NCI-H524 (cell line): ENCODE results near the gene SGO2.
A peak's percentile ranks its signal among the peaks of the same experiment; 100 is the strongest.
"Not testable (repeated sequence)": the region's sequence is repeated elsewhere in the genome, so short reads cannot be mapped to it uniquely, and the experiment has no call there.

Source experiments
- DNase-seq, 2 experiments: peaks; one replicate each; lab custom pipeline; 2025; lab: John Stamatoyannopoulos, UW

Gene SGO2

DNA sequence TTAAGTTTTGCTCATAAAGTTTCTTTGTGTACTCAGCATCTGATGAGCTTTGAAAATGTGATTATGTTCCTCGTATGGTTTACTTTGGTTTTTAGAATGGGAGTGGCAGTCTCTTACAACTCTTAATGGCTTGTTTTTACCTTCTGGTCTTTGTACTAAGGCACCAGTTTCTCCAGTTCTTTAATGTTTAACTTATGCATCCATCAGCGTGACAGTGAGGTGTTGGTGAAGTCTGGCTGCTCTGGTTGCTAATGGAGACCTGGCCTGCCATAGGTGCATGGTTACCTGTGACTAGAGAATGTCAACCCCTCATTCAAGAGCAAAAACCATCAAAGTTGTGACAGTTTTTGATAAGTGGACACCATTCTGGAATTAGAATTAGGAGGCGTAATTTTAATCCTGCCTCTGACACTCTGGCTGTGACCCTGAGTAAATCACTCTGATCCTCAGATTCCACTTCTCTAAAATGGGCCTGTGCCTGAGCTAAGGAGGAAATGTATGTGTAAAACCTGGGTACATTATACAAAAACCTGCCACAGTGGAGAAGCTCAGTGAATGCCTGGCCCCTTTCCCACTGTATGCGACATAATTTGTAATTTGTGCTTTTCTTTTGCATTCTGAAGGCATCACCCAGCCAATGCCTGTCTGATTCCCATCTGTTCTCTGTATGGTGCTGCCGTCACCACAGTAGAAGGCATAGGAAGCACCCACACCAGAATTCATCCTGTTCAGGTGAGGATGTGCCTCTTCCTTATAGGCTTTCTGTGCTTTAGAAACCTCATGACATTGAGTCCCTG, 71.0 kb downstream of the SGO2 start:
- DNase-seq = no peak

- no peak for DNase-seq
Observed at GRCh38 chr2:200599206-200599605, 73.2 kb downstream of the SGO2 start.

- DNase-seq = no peak
Observed at GRCh38 chr2:200600549-200601225, 74.7 kb downstream of the SGO2 start.

DNA sequence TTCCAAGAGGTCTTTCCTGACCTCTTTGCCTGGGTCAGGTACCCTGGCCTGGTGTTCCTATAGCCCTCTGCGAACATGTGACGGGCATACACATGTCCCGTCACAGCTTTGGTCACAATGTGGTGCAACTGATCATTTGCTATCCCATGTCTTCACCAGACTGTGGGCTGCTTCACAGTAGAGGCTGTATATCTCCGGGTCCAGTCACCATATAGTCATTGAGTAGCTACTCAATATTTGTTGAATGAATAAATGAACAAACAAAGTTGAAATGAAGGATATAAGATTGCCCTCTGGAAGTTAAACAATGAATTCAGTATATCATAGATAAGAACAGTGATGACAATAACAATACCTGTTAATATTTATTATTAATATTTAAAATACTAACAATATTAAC, 76.6 kb downstream of the SGO2 start:
- DNase-seq = no peak

GRCh38 chr2:200603972-200604371, 78.0 kb downstream of the SGO2 start:
- DNase-seq = no peak

GRCh38 chr2:200604571-200605255, 78.7 kb downstream of the SGO2 start:
- peak in 1 of 2 experiments; percentile 65 for DNase-seq

GRCh38 chr2:200608341-200609027, 82.5 kb downstream of the SGO2 start:
- no peak for DNase-seq

DNA sequence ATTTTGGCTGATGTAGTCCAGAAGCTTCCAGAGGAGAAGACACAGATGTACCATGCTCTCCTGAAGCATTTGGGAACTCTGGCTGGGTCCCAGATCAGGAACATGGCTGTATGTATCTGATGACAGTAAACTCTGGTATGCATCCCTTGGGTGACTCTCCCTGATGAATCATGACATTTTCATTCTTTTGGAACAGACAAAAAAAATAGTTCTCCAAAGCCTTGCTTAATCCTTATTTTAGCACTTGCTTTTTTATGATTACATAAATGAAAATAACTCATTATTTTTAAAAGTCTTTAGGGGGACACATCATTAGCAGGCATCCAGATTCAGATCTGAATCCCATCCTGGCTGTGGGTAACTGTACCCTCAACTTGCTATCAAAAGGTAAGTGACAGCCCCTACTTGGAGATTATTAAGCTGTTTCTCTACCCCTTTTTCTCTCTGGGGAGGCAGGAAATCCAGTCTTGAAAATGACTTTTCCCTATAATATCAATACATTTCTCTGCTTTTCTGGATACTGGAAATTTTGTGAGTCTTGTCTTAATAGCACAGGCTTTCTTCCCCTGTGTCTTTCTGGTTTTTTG, 83.1 kb downstream of the SGO2 start:
- DNase-seq = no peak

DNA sequence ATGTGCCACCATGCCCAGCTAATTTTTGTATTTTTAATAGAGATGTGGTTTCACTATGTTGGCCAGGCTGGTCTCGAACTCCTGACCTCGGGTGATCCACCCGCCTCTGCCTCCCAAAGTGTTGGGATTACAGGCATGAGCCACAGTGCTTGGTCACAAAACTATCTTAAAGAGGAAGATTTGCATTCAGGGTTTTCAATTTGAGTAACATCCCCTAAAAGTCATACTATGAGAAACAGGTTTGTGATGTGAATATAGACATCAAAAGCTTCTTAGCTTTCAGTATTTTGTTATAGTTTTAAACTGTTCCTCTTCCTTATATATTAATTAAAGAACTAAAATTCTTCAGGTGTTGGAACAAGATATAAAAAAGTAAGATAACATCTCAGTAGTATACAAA, 84.2 kb downstream of the SGO2 start:
- not testable (repeated sequence) for DNase-seq

GRCh38 chr2:200613692-200614091, 87.7 kb downstream of the SGO2 start:
- DNase-seq = peak; percentile 9

DNA sequence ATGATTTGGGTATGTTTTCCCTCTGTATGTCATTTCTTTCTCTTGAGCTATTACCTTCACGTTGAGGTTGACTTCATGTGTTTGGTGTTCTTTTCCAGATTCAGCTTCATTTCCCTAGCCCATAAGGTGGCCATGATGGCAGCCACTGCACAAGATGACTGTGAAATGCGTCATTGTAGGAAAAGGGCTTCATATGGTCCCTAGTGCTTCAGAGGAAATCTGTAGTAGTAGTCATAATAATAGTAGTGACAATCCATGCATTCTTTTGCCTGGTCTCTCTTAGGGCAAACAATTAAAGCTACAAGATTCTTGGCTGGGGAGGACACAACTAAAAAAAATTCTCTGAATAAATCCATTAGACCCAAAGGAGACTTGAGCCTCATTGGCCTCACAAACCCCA, 88.2 kb downstream of the SGO2 start:
- no peak for DNase-seq

GRCh38 chr2:200615247-200615646, 89.2 kb downstream of the SGO2 start:
- DNase-seq = no peak

DNA sequence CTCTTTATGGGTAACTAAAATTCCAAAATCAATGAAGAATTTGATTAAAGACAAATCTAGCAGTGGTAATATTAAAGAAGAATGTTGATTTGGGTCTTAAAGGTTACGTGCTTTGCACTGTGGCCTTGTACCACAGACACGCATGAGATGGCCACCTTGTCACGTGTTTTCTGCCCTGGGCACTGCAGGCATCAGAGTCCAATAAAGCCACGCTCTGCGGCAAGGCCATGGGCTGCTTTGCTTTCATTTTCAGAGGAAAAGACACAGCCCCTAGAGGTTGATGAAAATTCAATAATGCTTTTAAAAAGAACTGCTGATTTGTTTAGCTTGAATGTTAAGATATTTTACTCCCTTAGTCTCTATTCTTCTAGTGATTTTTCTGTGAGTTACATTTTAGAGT, 90.2 kb downstream of the SGO2 start:
- DNase-seq = no peak

- DNase-seq = no peak
Observed at GRCh38 chr2:200616656-200617055, 90.6 kb downstream of the SGO2 start.

GRCh38 chr2:200617156-200618053, 91.4 kb downstream of the SGO2 start:
- DNase-seq = no peak

- DNase-seq = no peak
Observed at GRCh38 chr2:200618054-200618419, 92.0 kb downstream of the SGO2 start.

DNA sequence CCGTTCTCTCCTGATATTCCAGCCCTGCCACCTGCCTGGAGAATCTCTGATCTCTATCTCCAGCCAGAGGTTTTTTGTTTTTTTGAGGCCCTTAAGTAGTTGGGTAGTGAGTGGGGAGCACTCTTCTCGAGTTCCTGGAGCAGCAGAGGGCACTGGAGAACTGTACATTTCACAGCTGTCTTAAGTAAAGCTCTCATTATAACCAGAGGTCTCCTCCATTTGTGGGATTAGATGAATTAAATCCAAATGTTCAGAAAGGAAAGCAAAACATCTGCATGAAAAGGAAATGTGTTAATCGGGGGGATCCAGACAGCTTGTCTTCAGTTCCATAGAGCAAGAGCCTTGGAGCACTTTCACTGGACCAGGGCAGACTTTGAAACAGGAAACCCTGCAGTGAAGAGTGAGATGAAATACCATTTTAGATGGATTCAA, 92.6 kb downstream of the SGO2 start:
- peak in 1 of 2 experiments; percentile 2 for DNase-seq

DNA sequence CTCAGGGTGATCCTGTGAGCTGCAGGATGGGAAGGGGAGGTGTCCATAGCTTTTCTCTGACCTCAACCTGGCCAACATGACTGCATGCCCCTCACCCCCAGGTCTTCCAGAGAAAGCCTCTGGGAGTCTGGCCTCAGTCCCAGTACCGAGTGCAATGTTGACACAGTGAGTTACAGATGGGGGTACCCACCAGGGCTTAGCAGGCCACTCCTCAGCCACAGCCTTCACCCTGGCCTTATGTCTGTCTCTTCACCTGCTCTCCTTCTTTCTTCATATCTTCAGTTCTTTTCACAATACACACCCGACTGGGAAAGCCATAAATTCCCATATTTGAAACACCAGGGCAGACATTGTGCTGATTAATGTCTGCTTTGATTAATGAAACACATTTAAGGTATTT, 93.3 kb downstream of the SGO2 start:
- peak in 1 of 2 experiments; percentile 2 for DNase-seq

DNA sequence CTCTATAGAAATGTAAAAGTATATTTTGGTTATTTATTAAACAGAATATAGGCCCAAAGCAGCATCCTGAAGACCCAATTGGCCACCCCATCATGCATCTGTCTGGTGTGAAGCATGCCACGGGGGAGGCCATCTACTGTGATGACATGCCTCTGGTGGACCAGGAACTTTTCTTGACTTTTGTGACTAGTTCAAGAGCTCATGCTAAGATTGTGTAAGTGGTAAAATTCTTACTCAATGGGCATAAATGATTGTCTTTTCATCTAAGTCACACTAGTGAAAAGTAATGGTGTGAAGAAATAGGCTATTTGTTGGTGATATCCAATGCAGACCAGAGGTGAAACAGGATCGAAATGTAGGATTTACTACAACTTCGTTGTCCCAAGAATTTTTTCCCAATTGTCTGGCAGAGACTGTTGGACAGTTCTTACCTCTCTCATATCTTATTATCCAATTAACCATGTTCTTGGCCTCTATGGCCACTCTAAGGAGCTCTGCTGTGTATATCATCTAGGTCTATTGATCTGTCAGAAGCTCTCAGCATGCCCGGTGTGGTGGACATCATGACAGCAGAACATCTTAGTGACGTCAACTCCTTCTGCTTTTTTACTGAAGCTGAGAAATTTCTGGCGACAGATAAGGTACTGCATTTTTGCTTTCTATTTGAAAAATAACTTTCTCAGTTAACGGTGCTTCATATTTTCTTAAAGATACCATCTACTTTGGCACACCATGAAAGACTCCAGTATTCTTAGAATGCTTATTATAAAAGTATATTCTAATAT, 94.8 kb downstream of the SGO2 start:
- DNase-seq = no peak

GRCh38 chr2:200622106-200622505, 96.1 kb downstream of the SGO2 start:
- no peak for DNase-seq
